CD14-positive monocyte (primary cell): ENCODE data around the gene TCHHL1. TPM values are rescaled to one million over a fixed set of nuclear protein-coding genes. Genes with fewer than 3 reads are reported as not detected.

Experiments used
- DNase-seq, 3 donors: peaks; one replicate each; pipeline ENCODE4 v3.0.0-alpha.2; 2011 to 2022
- H2AFZ ChIP-seq: 2 replicates; pipeline ENCODE4 v1.6.0; 2012; ENCODE audit warnings: mild to moderate bottlenecking, low read depth, low read length, inconsistent platforms; ENCODE audit not compliant: insufficient read depth, poor library complexity, severe bottlenecking
- H3K27ac ChIP-seq, 2 donors: 1 replicate in 1 of 2; 2 replicates in 1 of 2; pipeline ENCODE4 v1.5.1; 2012 to 2013; ENCODE audit warnings: low read length in 2 of 2, control low read depth in 1 of 2, inconsistent platforms in 1 of 2, low read depth in 1 of 2, mild to moderate bottlenecking in 1 of 2
- H3K27me3 ChIP-seq, 2 donors: one replicate each; pipeline versions ENCODE4 v1.6.0 to v1.6.1; 2011 to 2013; ENCODE audit warnings: low read length in 2 of 2; ENCODE audit not compliant: control insufficient read depth in 2 of 2, insufficient read depth in 2 of 2
- H3K36me3 ChIP-seq, 2 donors: replicated peaks in 1 of 2; 1 replicate in 1 of 2; 2 replicates in 1 of 2; pipeline versions ENCODE4 v1.5.1 to v1.6.1; 2012 to 2013; ENCODE audit warnings: low read length in 2 of 2, control low read depth in 1 of 2, inconsistent platforms in 1 of 2, mild to moderate bottlenecking in 1 of 2; ENCODE audit not compliant: insufficient read depth in 2 of 2, control insufficient read depth in 1 of 2
- H3K4me1 ChIP-seq, 2 donors: 1 replicate in 1 of 2; 2 replicates in 1 of 2; pipeline versions ENCODE4 v1.5.1 to v1.6.1; 2012 to 2013; ENCODE audit warnings: low read length in 2 of 2, control low read depth in 1 of 2, inconsistent platforms in 1 of 2, mild to moderate bottlenecking in 1 of 2, moderate library complexity in 1 of 2; ENCODE audit not compliant: insufficient read depth in 2 of 2, control insufficient read depth in 1 of 2
- H3K4me2 ChIP-seq: replicated peaks from 2 replicates; pipeline ENCODE3; 2012; ENCODE audit warnings: low read length, moderate library complexity, mild to moderate bottlenecking; ENCODE audit not compliant: poor library complexity, severe bottlenecking; ENCODE audit errors: extremely low read depth
- H3K4me3 ChIP-seq, 3 experiments: fragments of 200-600 bp in 1 of 3; sonication (generic) in 1 of 3; replicated peaks in 1 of 3; 1 replicate in 2 of 3; 2 replicates in 1 of 3; pipeline ENCODE4 v1.5.1; 2011 to 2013; ENCODE audit warnings: low read length in 3 of 3, mild to moderate bottlenecking in 3 of 3, control low read depth in 2 of 3, low read depth in 2 of 3, inconsistent platforms in 1 of 3, moderate library complexity in 1 of 3
- H3K79me2 ChIP-seq: 2 replicates; pipeline ENCODE4 v1.6.0; 2012; ENCODE audit warnings: mild to moderate bottlenecking, control low read depth, inconsistent platforms, low read length, moderate library complexity; ENCODE audit not compliant: insufficient read depth
- H3K9ac ChIP-seq: 2 replicates; pipeline ENCODE4 v1.6.0; 2017; ENCODE audit warnings: low read length, mild to moderate bottlenecking; ENCODE audit not compliant: insufficient read depth, poor library complexity, severe bottlenecking
- H3K9me3 ChIP-seq, 2 donors: replicated peaks in 1 of 2; 1 replicate in 1 of 2; 2 replicates in 1 of 2; pipeline versions ENCODE4 v1.5.1 to v1.6.1; 2012 to 2013; ENCODE audit warnings: low read length in 2 of 2, control low read depth in 1 of 2; ENCODE audit not compliant: control insufficient read depth in 1 of 2, insufficient read depth in 1 of 2
- H4K20me1 ChIP-seq: 2 replicates; pipeline ENCODE4 v1.6.0; 2012; ENCODE audit warnings: mild to moderate bottlenecking, low read length, control low read depth, moderate library complexity; ENCODE audit not compliant: insufficient read depth
- H3K27ac Mint-ChIP-seq, 7 donors: one replicate each; pipeline ENCODE4 v1.8.0; 2020; ENCODE audit warnings: mild to moderate bottlenecking in 7 of 7, mixed read lengths in 7 of 7, moderate library complexity in 6 of 7, inconsistent platforms in 2 of 7
- H3K27me3 Mint-ChIP-seq, 3 donors: one replicate each; pipeline ENCODE4 v1.8.0; 2021 to 2022; ENCODE audit warnings: low read depth in 3 of 3, mild to moderate bottlenecking in 3 of 3, mixed read lengths in 3 of 3, moderate library complexity in 3 of 3, inconsistent platforms in 1 of 3
- H3K36me3 Mint-ChIP-seq, 2 donors: one replicate each; pipeline ENCODE4 v1.8.0; 2020; ENCODE audit warnings: mixed read lengths in 2 of 2, inconsistent platforms in 1 of 2, mild to moderate bottlenecking in 1 of 2
- H3K4me1 Mint-ChIP-seq: one replicate; pipeline ENCODE4 v1.8.0; 2020; ENCODE audit warnings: mild to moderate bottlenecking, mixed read lengths
- H3K4me3 Mint-ChIP-seq, 2 donors: one replicate each; pipeline ENCODE4 v1.8.0; 2020; ENCODE audit warnings: mild to moderate bottlenecking in 2 of 2, mixed read lengths in 2 of 2, moderate library complexity in 1 of 2
- H3K9me3 Mint-ChIP-seq, 7 donors: one replicate each; pipeline ENCODE4 v1.8.0; 2020 to 2022; ENCODE audit warnings: mixed read lengths in 7 of 7, mild to moderate bottlenecking in 6 of 7, moderate library complexity in 6 of 7, inconsistent platforms in 2 of 7
- CTCF ChIP-seq: fragments of 200-600 bp; IDR thresholded peaks from one replicate; pipeline ENCODE4 v1.8.0; 2022; ENCODE audit warnings: antibody characterized with exemption, mild to moderate bottlenecking
- WGBS: methylation state at CpG from one replicate; pipeline ENCODE4 v1.1.5; 2013; ENCODE audit warnings: missing lambda C conversion rate; ENCODE audit not compliant: insufficient coverage; 5-methylcytosine and 5-hydroxymethylcytosine counted together
- intact Hi-C, 2 donors: fragments of 100-400 bp; cut with micrococcal nuclease; formaldehyde crosslinking; loops; one replicate each; pipeline versions ENCODE4 v1.15.0 to v1.15.1; 2023
- polyA plus RNA-seq, 3 donors: library from polyadenylated mRNA; depleted of rRNA in 1 of 3; unstranded in 2 of 3; stranded (reverse) in 1 of 3; fragments of 300-500 nt in 2 of 3; fragments of >200 nt in 1 of 3; fragmentation: Illumina TruSeq in 2 of 3; gene quantifications; 1 replicate in 2 of 3; 2 replicates in 1 of 3; pipeline ENCODE4 v1.2.3, GENCODE V29; 2012 to 2021

Gene TCHHL1
- polyA plus RNA-seq, 3 donors, result not detected

- no peaks in the 10 kb centered on the region for H3K27me3 ChIP-seq
- H4K20me1 ChIP-seq, result peaks cover 23% of the 10 kb centered on the region
- peaks cover 36% of the 10 kb centered on the region for H3K79me2 ChIP-seq
- no peak overlapping the region for H3K27ac Mint-ChIP-seq
- H3K36me3 Mint-ChIP-seq, result peaks cover 19 to 20% of the 10 kb centered on the region in 2 donors
- H3K27ac ChIP-seq, result peak overlapping the region; percentile 98 to 99
- peaks cover 66 to 70% of the 10 kb centered on the region in 2 donors for H3K4me1 ChIP-seq
- no peak for DNase-seq
- no peaks in the 10 kb centered on the region for H3K9me3 ChIP-seq
- peak overlapping the region; percentile 99 for H3K9ac ChIP-seq
- intact Hi-C loops, result loop anchor here (1.0 to 5.0 kb wide), 2 partner anchors 9 to 47 kb away; partner anchors contain the start of gene S100A10 (in 2 of the 2)
- no peak overlapping the region for H2AFZ ChIP-seq
- H3K4me1 Mint-ChIP-seq, result peaks cover 10% of the 10 kb centered on the region
- peak overlapping the region; percentile 17 to 55 for H3K4me3 Mint-ChIP-seq
- WGBS, result 93% methylated on average over 6 of the region's 10 CpGs
- peaks cover 0 to 4% (median 0%) of the 10 kb centered on the region in 3 donors for H3K27me3 Mint-ChIP-seq
- H3K9me3 Mint-ChIP-seq, result peaks cover 0 to 2% (median 0%) of the 10 kb centered on the region in 7 donors
- no peak for TF ChIP-seq CTCF
- peak overlapping the region; percentile 99 for H3K4me2 ChIP-seq
- peaks cover 6 to 13% of the 10 kb centered on the region in 2 donors for H3K36me3 ChIP-seq
- H3K4me3 ChIP-seq, result peak overlapping the region in 1 of 3 experiments; percentile 100
These were observed 50.0 kb downstream of the TCHHL1 start for GRCh38 chr1:152038871-152039270.

- H3K4me1 Mint-ChIP-seq, result peaks cover 33% of the 10 kb centered on the region
These were observed 52.3 kb downstream of the TCHHL1 start, which contains the start of gene S100A11 for GRCh38 chr1:152036267-152037216. Gene S100A11, minus strand, starts transcription at chr1:152037004. Its CDS starts 89 bp downstream, at chr1:152036915.

More at GRCh38 chr1:152036267-152037216, 52.3 kb downstream of the TCHHL1 start, which contains the start of gene S100A11:
- Mint-ChIP-seq H3K9me3 (peaks cover 0 to 2% (median 1%) of the 10 kb centered on the region in 7 donors), H3K4me3 (peak within 1 kb of the TSS; percentile 95 to 98), H3K36me3 (peaks cover 42 to 43% of the 10 kb centered on the region in 2 donors), H3K27ac (no peak within 1 kb of the TSS), H3K27me3 (peaks cover 0 to 4% (median 0%) of the 10 kb centered on the region in 3 donors)
- peak; percentile 88 to 92 (median 91) for DNase-seq
- Histone ChIP-seq H4K20me1 (peaks cover 46% of the 10 kb centered on the region), H3K79me2 (peaks cover 59% of the 10 kb centered on the region), H3K36me3 (peaks cover 29 to 36% of the 10 kb centered on the region in 2 donors), H3K4me3 (peak within 1 kb of the TSS; percentile 95 to 100 (median 100)), H3K27me3 (no peaks in the 10 kb centered on the region), H3K9me3 (no peaks in the 10 kb centered on the region), H2AFZ (no peak within 1 kb of the TSS), H3K9ac (peak within 1 kb of the TSS; percentile 99), H3K27ac (peak within 1 kb of the TSS; percentile 98 to 99), H3K4me1 (peaks cover 86 to 87% of the 10 kb centered on the region in 2 donors), H3K4me2 (peak within 1 kb of the TSS; percentile 99)
- no peak for TF ChIP-seq CTCF
- WGBS, result under 1% methylated on average over 46 of the region's 53 CpGs
- intact Hi-C loops, result loop anchor here (5.0 kb wide), 1 partner anchor 44 kb away; the partner anchor contains the start of gene S100A10 (in 2 of the 2)
